Measurements from ENCODE around the gene SCN8A. TPM values are rescaled to one million over a fixed set of nuclear protein-coding genes. Genes with fewer than 3 reads are reported as not detected.

Gene SCN8A
- total and polyA plus RNA-seq, 2 donors (not counting 3 experiments of a cell fraction or from before 2014, with no cell fraction given): 9.4 to 20.4 TPM

GRCh38 chr12:51748235-51748634 is 157.2 kb downstream of the SCN8A start:
- no peak overlapping the region for H3K9ac ChIP-seq (replicated peaks; ENCODE audit: extremely low read depth, insufficient read depth, low read length)
- H3K9me3 ChIP-seq (replicated peaks; ENCODE audit: control insufficient read depth, insufficient read depth, low read length): no peaks in the 10 kb centered on the region
- intact Hi-C loops (cut with micrococcal nuclease): no loop called here
- H3K27me3 ChIP-seq (ENCODE audit: control insufficient read depth in 2 of 2, insufficient read depth in 2 of 2, low read length in 2 of 2): no peaks in the 10 kb centered on the region
- H4K20me1 ChIP-seq (replicated peaks; ENCODE audit: control insufficient read depth, extremely low read depth, insufficient read depth, low read length): no peaks in the 10 kb centered on the region
- H3K4me2 ChIP-seq (ENCODE audit: insufficient read depth, low read length): no peak overlapping the region
- no peak overlapping the region for H2AFZ ChIP-seq (ENCODE audit: low read depth, low read length)
- H3K79me2 ChIP-seq (ENCODE audit: control insufficient read depth, insufficient read depth, low read length): no peaks in the 10 kb centered on the region
- peaks cover 22% of the 10 kb centered on the region for H3K4me1 ChIP-seq (ENCODE audit: control insufficient read depth, extremely low read depth, insufficient read depth, low read length)
- no peak overlapping the region for H3K27ac ChIP-seq (ENCODE audit: insufficient read depth, low read depth, low read length)
- POLR2A ChIA-PET: no interaction called here
- no peaks in the 10 kb centered on the region for H3K9me1 ChIP-seq (replicated peaks; ENCODE audit: control insufficient read depth, extremely low read depth, insufficient read depth, low read length)
- dilution Hi-C loops (cut with MboI; ENCODE audit: extremely low pct_ligation_motif_present, low sequenced_read_pairs): no loop called here
- DNase-seq (ENCODE audit: low read depth, low spot score) (no peak), FAIRE-seq (no peak)
- H3K4me3 ChIP-seq (replicated peaks in 1 of 3; ENCODE audit: insufficient read depth in 1 of 3, low read depth in 1 of 3, low read length in 3 of 3): no peak overlapping the region
- CTCF ChIA-PET: interaction anchor here (0.6 kb wide), 1 partner anchor 85 kb away, joined by 3 read pairs; no protein-coding TSS in a partner anchor
- TF ChIP-seq MYC (IDR thresholded peaks at IDR 0.05; ENCODE audit: low read depth, low read length): no peak
- H3K36me3 ChIP-seq (ENCODE audit: control insufficient read depth in 2 of 2, extremely low read depth in 1 of 2, insufficient read depth in 2 of 2, low read length in 2 of 2): peaks cover 3 to 6% of the 10 kb centered on the region in 2 experiments
- no TSS peak for BruUV-seq (replicated peaks)

- Histone ChIP-seq H3K4me1 (ENCODE audit: control insufficient read depth, extremely low read depth, insufficient read depth, low read length) (peaks cover 22% of the 10 kb centered on the region), H3K4me3 (replicated peaks in 1 of 3; ENCODE audit: insufficient read depth in 1 of 3, low read depth in 1 of 3, low read length in 3 of 3) (no peak overlapping the region), H3K4me2 (ENCODE audit: insufficient read depth, low read length) (no peak overlapping the region), H4K20me1 (replicated peaks; ENCODE audit: control insufficient read depth, extremely low read depth, insufficient read depth, low read length) (no peaks in the 10 kb centered on the region), H3K27ac (ENCODE audit: insufficient read depth, low read depth, low read length) (no peak overlapping the region), H3K9me1 (replicated peaks; ENCODE audit: control insufficient read depth, extremely low read depth, insufficient read depth, low read length) (no peaks in the 10 kb centered on the region), H3K27me3 (ENCODE audit: control insufficient read depth in 2 of 2, insufficient read depth in 2 of 2, low read length in 2 of 2) (no peaks in the 10 kb centered on the region), H3K79me2 (ENCODE audit: control insufficient read depth, insufficient read depth, low read length) (no peaks in the 10 kb centered on the region), H3K9ac (replicated peaks; ENCODE audit: extremely low read depth, insufficient read depth, low read length) (no peak overlapping the region), H2AFZ (ENCODE audit: low read depth, low read length) (no peak overlapping the region), H3K9me3 (replicated peaks; ENCODE audit: control insufficient read depth, insufficient read depth, low read length) (no peaks in the 10 kb centered on the region), H3K36me3 (ENCODE audit: control insufficient read depth in 2 of 2, extremely low read depth in 1 of 2, insufficient read depth in 2 of 2, low read length in 2 of 2) (peaks cover 3 to 6% of the 10 kb centered on the region in 2 experiments)
- dilution Hi-C loops (cut with MboI; ENCODE audit: extremely low pct_ligation_motif_present, low sequenced_read_pairs): no loop called here
- BruUV-seq (replicated peaks): no TSS peak
- CTCF ChIA-PET: no interaction called here
- POLR2A ChIA-PET: no interaction called here
- TF ChIP-seq POLR2AphosphoS5 (IDR thresholded peaks at IDR 0.05; ENCODE audit: insufficient read depth, low read depth, low read length): no peak
- DNase-seq (ENCODE audit: low read depth, low spot score) (no peak), FAIRE-seq (no peak)
- intact Hi-C loops (cut with micrococcal nuclease): no loop called here
Observed at GRCh38 chr12:51749206-51749985, 158.4 kb downstream of the SCN8A start.

Data from endothelial cell of umbilical vein (primary cell).